Measurements from ENCODE around the gene KDM1B.
"Not testable (repeated sequence)": the region's sequence is repeated elsewhere in the genome, so short reads cannot be mapped to it uniquely, and the experiment has no call there.

Gene KDM1B

DNA sequence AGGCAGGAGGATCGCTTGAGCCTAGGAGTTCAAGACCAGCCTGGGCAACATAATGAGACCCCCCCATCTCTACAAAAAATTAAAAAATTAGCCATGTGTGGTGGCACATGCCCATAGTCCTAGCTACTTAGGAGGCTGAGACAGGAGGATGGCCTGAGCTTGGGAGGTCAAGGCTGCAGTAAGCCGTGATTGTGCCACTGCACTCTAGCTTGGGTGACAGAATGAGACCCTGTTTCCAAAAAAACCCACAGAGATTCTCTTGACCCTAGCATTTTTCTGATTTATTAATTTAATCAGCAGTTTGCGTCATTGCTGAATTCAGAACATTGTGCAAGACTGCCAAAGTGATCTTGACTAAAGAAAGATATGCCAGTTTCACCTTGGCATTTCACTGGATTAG, 36.8 kb downstream of the KDM1B start:
- TF ChIP-seq, protein P1, sequence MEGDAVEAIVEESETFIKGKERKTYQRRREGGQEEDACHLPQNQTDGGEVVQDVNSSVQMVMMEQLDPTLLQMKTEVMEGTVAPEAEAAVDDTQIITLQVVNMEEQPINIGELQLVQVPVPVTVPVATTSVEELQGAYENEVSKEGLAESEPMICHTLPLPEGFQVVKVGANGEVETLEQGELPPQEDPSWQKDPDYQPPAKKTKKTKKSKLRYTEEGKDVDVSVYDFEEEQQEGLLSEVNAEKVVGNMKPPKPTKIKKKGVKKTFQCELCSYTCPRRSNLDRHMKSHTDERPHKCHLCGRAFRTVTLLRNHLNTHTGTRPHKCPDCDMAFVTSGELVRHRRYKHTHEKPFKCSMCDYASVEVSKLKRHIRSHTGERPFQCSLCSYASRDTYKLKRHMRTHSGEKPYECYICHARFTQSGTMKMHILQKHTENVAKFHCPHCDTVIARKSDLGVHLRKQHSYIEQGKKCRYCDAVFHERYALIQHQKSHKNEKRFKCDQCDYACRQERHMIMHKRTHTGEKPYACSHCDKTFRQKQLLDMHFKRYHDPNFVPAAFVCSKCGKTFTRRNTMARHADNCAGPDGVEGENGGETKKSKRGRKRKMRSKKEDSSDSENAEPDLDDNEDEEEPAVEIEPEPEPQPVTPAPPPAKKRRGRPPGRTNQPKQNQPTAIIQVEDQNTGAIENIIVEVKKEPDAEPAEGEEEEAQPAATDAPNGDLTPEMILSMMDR (IDR thresholded peaks at IDR 0.05; ENCODE audit: low read depth, low read length, missing control alignments): no peak
- in situ Hi-C loops (cut with HindIII; ENCODE audit: low sequenced_read_pairs): no loop called here
- H3K4me3 ChIP-seq (ENCODE audit: low read depth, low read length): no peak overlapping the region
- no peak for DNase-seq (ENCODE audit: low read depth)

DNA sequence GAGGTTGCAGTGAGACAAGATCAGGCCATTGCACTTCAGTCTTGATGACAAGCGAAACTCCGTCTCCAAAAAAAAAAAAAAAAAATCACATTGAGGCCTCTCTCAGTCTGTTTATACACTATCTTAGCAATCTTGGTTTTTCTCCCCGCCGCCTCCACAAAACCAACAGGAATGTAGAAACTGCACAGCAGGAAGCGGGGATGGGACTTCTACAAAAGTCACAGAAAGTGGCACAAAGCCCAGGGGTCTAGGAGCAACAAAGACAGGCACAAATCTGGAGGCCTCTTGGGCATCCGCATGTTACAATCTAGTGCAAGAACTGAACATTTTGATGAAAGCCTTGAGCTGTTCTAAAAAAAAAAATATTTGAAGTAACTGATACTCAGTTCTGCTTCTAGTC, 48.6 kb downstream of the KDM1B start:
- no peak for DNase-seq (ENCODE audit: low read depth)
- H3K4me3 ChIP-seq (ENCODE audit: low read depth, low read length): no peak overlapping the region
- TF ChIP-seq, protein P1 (IDR thresholded peaks at IDR 0.05; ENCODE audit: low read depth, low read length, missing control alignments): no peak
- in situ Hi-C loops (cut with HindIII; ENCODE audit: low sequenced_read_pairs): no loop called here

GRCh38 chr6:18204691-18205090, 49.5 kb downstream of the KDM1B start:
- TF ChIP-seq, protein P1 (IDR thresholded peaks at IDR 0.05; ENCODE audit: low read depth, low read length, missing control alignments): no peak
- in situ Hi-C loops (cut with HindIII; ENCODE audit: low sequenced_read_pairs): no loop called here
- H3K4me3 ChIP-seq (ENCODE audit: low read depth, low read length): no peak overlapping the region
- no peak for DNase-seq (ENCODE audit: low read depth)

DNA sequence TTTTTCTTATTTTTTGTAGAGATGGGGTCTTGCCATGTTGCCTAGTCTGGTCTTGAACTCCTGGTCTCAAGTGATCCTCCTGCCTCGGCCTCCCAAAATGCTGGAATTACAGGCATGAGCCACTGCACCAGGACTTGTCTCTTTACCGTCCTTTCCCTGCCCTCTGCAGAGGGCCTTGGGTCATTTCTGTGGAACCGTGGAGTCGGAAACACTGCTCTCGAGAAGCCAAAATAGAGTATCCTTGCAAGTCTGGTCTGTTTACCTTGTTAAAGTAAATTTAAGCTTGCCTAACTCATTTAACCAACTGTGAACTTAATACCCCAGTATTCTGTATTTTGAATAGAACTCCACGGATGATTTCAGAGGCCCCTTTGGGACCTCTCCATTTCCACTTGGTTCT, 51.4 kb downstream of the KDM1B start:
- TF ChIP-seq, protein P1 (IDR thresholded peaks at IDR 0.05; ENCODE audit: low read depth, low read length, missing control alignments): no peak
- DNase-seq (ENCODE audit: low read depth): no peak
- H3K4me3 ChIP-seq (ENCODE audit: low read depth, low read length): no peak overlapping the region
- in situ Hi-C loops (cut with HindIII; ENCODE audit: low sequenced_read_pairs): no loop called here

DNA sequence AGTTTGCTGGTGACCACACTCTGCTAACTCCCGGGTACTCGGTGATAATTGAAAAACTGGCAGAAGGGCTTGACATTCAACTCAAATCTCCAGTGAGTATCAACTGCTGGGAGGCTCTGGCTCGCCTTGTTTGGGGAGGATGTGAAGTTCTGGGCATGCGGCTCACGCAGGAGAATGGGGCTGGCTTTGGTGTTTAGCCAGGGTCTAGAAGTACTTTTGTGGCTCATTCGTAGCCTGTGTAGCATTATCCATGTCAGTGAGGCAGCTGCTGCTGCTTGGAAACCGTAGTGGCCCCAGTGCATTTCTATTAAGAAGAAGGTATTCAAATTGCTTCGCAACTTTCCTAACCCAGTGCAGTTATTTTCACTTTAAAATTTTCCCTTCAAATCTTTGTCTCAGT, 52.2 kb downstream of the KDM1B start:
- in situ Hi-C loops (cut with HindIII; ENCODE audit: low sequenced_read_pairs): no loop called here
- H3K4me3 ChIP-seq (ENCODE audit: low read depth, low read length): no peak overlapping the region
- no peak for DNase-seq (ENCODE audit: low read depth)
- TF ChIP-seq, protein P1 (IDR thresholded peaks at IDR 0.05; ENCODE audit: low read depth, low read length, missing control alignments): no peak

DNA sequence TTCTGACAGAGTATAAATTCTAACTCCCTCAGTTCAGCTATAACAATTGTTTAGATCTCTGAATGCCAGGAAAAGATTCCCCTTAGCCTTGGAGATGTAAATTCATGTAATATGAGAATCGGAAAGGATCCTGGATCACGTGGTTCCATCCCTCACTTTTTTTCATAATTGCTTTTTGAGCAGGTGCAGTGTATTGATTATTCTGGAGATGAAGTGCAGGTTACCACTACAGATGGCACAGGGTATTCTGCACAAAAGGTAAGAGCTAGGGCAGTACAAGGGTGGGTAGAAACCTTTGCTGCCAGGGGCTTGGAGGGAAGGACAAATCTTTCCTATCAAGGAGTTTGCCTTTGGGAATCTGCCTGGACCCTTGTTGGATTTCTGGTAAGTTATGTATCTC, 52.7 kb downstream of the KDM1B start:
- no peak for DNase-seq (ENCODE audit: low read depth)
- no peak overlapping the region for H3K4me3 ChIP-seq (ENCODE audit: low read depth, low read length)
- in situ Hi-C loops (cut with HindIII; ENCODE audit: low sequenced_read_pairs): no loop called here
- TF ChIP-seq, protein P1 (IDR thresholded peaks at IDR 0.05; ENCODE audit: low read depth, low read length, missing control alignments): no peak

GRCh38 chr6:18208778-18209177, 53.6 kb downstream of the KDM1B start:
- DNase-seq (ENCODE audit: low read depth); H3K4me3 ChIP-seq (ENCODE audit: low read depth, low read length); in situ Hi-C loops (cut with HindIII; ENCODE audit: low sequenced_read_pairs): not testable (repeated sequence)
